ENCODE results near the gene GRIN2A.

GRIN2A gene

GRCh38 chr16:9965079-9965478 is 217.1 kb downstream of the GRIN2A start:
- TF ChIP-seq ZFX (IDR thresholded peaks at IDR 0.05; ENCODE audit: borderline replicate concordance) (no peak), CTCF (IDR thresholded peaks at IDR 0.05) (no peak)
- H3K27ac ChIP-seq, result no peak overlapping the region

- no peak overlapping the region for H3K27ac ChIP-seq
- no peak for TF ChIP-seq CTCF (IDR thresholded peaks at IDR 0.05)
- no peak for TF ChIP-seq ZFX (IDR thresholded peaks at IDR 0.05; ENCODE audit: borderline replicate concordance)
Measured at GRCh38 chr16:9964426-9964825, 217.8 kb downstream of the GRIN2A start.

GRCh38 chr16:9957433-9957832 is 224.8 kb downstream of the GRIN2A start:
- H3K27ac ChIP-seq, result no peak overlapping the region
- TF ChIP-seq CTCF (IDR thresholded peaks at IDR 0.05), result no peak
- TF ChIP-seq ZFX (IDR thresholded peaks at IDR 0.05; ENCODE audit: borderline replicate concordance), result no peak

GRCh38 chr16:9957002-9957401 is 225.2 kb downstream of the GRIN2A start:
- no peak for TF ChIP-seq ZFX (IDR thresholded peaks at IDR 0.05; ENCODE audit: borderline replicate concordance)
- no peak for TF ChIP-seq CTCF (IDR thresholded peaks at IDR 0.05)
- H3K27ac ChIP-seq, result no peak overlapping the region

- TF ChIP-seq CTCF (IDR thresholded peaks at IDR 0.05), result no peak
- H3K27ac ChIP-seq, result no peak overlapping the region
Measured at GRCh38 chr16:9955677-9956076, 226.6 kb downstream of the GRIN2A start.

GRCh38 chr16:9953908-9954570 is 228.2 kb downstream of the GRIN2A start:
- no peak for TF ChIP-seq ZFX (IDR thresholded peaks at IDR 0.05; ENCODE audit: borderline replicate concordance)
- TF ChIP-seq CTCF (IDR thresholded peaks at IDR 0.05), result no peak
- H3K27ac ChIP-seq, result no peak overlapping the region

- H3K27ac ChIP-seq, result no peak overlapping the region
- TF ChIP-seq ZFX (IDR thresholded peaks at IDR 0.05; ENCODE audit: borderline replicate concordance) (no peak), CTCF (IDR thresholded peaks at IDR 0.05) (no peak)
Measured at GRCh38 chr16:9950658-9951057, 231.6 kb downstream of the GRIN2A start.
